Activated CD4-positive, alpha-beta memory T cell treated with anti-CD3 and anti-CD28 coated beads, Interleukin-2, amount 10 ng/mL, durations not matched to agents 7 days and 5 days (primary cell): ENCODE data around the gene LLGL2. TPM values are rescaled to one million over a fixed set of nuclear protein-coding genes. Genes with fewer than 3 reads are reported as not detected.

Experiments used
- CTCF ChIA-PET: fragments of 350-600 bp; sonication (Branson Sonifier 250); formaldehyde crosslinking; loops from one replicate; lab custom pipeline; 2021; ENCODE audit warnings: antibody characterized with exemption, inconsistent platforms; lab: Charles Lee
- POLR2A ChIA-PET: fragments of 350-600 bp; sonication (Branson Sonifier 250); formaldehyde crosslinking; loops from one replicate; lab custom pipeline; 2021; ENCODE audit warnings: antibody characterized with exemption; lab: Charles Lee
- DNase-seq: peaks from one replicate; pipeline ENCODE4 v3.0.0-alpha.2; 2020
- H3K27ac Mint-ChIP-seq: one replicate; pipeline ENCODE4 v1.8.0; 2021; ENCODE audit warnings: mild to moderate bottlenecking, mixed read lengths
- H3K27me3 Mint-ChIP-seq: one replicate; pipeline ENCODE4 v1.8.0; 2021; ENCODE audit warnings: mixed read lengths
- H3K36me3 Mint-ChIP-seq: one replicate; pipeline ENCODE4 v1.8.0; 2021; ENCODE audit warnings: low read depth, mixed read lengths
- H3K4me1 Mint-ChIP-seq: one replicate; pipeline ENCODE4 v1.8.0; 2021; ENCODE audit warnings: mixed read lengths
- H3K4me3 Mint-ChIP-seq: one replicate; pipeline ENCODE4 v1.8.0; 2021; ENCODE audit warnings: mild to moderate bottlenecking, mixed read lengths
- H3K9me3 Mint-ChIP-seq: one replicate; pipeline ENCODE4 v1.8.0; 2021; ENCODE audit warnings: mixed read lengths
- total RNA-seq, 2 experiments: library from RNA; stranded (reverse); gene quantifications; one replicate each; pipeline ENCODE4 v1.2.3, GENCODE V29; 2021

LLGL2 gene
- total RNA-seq, 2 experiments from 2014 or later: 25.9 to 27.8 TPM

DNA sequence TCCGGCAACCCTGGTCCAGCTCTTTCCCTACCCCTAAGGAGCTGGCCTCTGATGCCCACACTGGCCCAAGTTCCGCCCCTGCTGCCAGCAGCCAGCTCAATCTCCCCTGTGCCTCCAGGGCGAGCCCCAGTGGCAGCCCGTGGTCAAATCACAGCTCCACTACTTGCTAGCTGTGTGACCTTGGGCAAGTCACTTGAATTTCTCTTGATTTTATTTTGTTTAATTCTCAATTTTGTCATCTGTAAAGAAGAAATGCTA, 20.4 kb upstream of the LLGL2 start:
- H3K4me3 Mint-ChIP-seq: no peak overlapping the region
- no peaks in the 10 kb centered on the region for H3K27me3 Mint-ChIP-seq
- no peak overlapping the region for H3K27ac Mint-ChIP-seq
- no peaks in the 10 kb centered on the region for H3K4me1 Mint-ChIP-seq
- no peak for DNase-seq
- ChIA-PET CTCF (interaction anchor here (0.6 kb wide), 1 partner anchor 75 kb away, joined by 3 read pairs; no protein-coding TSS in a partner anchor), POLR2A (interaction anchor here (0.8 kb wide), 1 partner anchor 18 kb away, joined by 3 read pairs; no protein-coding TSS in a partner anchor)
- no peaks in the 10 kb centered on the region for H3K36me3 Mint-ChIP-seq
- H3K9me3 Mint-ChIP-seq: no peaks in the 10 kb centered on the region

DNA sequence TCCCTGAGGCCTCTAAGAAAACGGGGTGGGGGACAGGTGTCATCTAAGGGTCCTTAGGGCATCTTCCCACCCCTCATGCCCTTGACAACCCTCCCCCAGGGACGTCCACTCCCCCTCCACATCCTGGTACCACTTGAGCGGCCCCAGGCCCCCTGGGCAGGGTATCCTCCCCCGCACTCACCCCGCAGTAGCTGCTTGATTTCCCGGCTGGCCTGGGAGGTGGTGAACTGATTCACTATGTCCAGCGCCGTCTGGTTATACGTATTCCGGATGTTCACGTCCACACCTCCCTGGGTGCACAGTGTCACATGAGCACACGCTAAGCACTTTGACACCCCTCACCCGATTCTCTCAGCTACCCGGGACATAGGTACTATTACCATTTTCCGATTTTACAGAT, 19.9 kb upstream of the LLGL2 start:
- Mint-ChIP-seq H3K4me3 (no peak overlapping the region), H3K27me3 (no peaks in the 10 kb centered on the region), H3K4me1 (no peaks in the 10 kb centered on the region), H3K36me3 (no peaks in the 10 kb centered on the region), H3K27ac (no peak overlapping the region), H3K9me3 (no peaks in the 10 kb centered on the region)
- DNase-seq: no peak
- ChIA-PET POLR2A (no interaction called here), CTCF (no interaction called here)

DNA sequence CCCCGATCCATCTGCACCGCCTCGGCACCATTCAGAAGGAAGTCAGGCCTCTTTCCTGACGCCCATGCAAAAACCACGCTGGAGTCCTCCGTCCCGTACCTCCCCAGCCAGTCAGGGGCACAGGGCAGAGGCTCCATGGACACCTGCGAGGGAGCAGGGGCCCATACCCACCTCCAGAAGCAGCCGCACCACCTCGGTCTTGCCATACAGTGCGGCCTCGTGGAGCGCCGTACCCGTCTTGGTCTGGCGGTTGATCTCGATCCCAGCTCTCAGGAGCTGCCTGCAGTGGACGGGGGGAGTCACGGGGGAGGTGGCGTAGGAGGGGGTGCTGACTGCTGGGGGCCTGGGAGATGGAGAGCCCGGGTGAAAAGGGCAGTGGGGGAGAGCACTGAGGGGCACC, 19.4 kb upstream of the LLGL2 start:
- Mint-ChIP-seq H3K36me3 (no peaks in the 10 kb centered on the region), H3K4me3 (no peak overlapping the region), H3K4me1 (no peaks in the 10 kb centered on the region), H3K9me3 (no peaks in the 10 kb centered on the region), H3K27ac (no peak overlapping the region), H3K27me3 (no peaks in the 10 kb centered on the region)
- ChIA-PET POLR2A (no interaction called here), CTCF (no interaction called here)
- DNase-seq: no peak

DNA sequence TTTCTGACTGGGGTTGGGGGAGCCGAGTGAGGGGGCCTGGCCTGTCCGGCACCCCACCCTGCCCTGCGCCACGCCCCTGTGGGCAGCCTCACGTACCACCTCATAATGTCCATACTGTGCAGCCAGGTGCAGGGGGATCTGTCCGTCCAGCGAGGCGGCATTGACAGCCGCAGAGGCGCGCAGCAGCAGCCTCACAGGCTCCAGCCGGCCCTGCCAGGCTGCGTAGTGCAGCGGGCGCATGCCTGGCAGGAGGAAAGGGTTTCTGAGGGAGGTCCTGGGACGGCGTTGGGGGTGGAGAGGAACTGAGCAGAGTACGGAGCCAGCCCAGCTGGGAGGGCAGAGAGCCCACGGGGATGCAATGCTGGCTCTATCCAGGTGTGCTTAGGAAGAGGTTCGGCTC, 18.6 kb upstream of the LLGL2 start:
- Mint-ChIP-seq H3K9me3 (no peaks in the 10 kb centered on the region), H3K4me3 (no peak overlapping the region)

DNA sequence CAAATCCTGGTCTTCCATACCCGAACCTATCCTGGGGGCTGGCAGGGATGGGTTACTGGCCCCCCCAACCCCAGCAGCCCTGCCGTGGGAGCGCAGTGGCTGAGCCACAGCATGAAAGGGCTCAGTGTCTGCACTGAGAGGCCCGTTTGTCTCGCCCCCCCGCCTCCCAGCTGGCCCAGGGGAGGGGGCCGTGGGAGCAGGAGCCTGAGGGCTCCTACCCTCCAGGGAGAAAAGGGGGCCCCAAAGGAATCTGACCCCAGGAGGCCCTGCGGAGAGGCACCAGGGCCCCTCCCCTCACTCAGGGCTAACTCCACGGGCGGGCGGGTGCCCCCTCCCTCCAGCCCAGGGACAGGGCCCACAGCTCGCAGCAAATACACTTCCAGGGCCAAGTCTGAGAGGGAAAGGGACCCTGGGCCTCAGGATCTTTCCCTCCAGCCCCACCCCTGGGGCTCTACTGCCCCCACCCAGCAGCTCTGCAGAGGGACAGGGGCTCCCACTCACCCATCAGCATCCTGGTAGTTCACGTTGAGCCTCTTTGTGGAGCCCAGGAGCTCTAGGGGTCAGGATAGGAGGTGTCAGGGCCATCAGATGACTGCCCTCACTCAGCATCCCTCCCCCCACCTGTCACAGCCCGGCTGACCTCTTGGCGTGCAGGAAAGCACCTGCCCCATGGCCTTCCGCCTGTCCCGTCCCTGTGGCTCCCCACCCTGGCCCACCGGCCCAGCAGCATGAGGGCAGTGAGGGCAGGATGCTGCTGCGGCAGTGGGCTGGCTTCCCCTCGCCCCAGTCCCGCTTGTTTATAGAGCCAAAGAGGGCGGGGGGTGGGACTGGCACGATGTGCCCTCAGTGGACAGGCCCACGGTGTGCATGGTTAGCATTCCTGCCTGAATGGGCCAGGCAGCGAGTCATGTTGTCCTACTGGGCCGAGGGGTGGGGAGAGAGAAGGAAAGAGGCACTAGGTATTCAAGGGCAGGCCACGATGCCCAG, 17.5 kb upstream of the LLGL2 start:
- Mint-ChIP-seq H3K4me3 (no peak overlapping the region), H3K27me3 (no peaks in the 10 kb centered on the region), H3K9me3 (no peaks in the 10 kb centered on the region), H3K4me1 (no peaks in the 10 kb centered on the region), H3K27ac (no peak overlapping the region), H3K36me3 (no peaks in the 10 kb centered on the region)
- ChIA-PET POLR2A (interaction anchor here (1.4 kb wide), 1 partner anchor 10 kb away, joined by 3 read pairs; no protein-coding TSS in a partner anchor), CTCF (interaction anchor here (0.5 kb wide), 1 partner anchor 96 kb away, joined by 4 read pairs; no protein-coding TSS in a partner anchor)
- no peak for DNase-seq

More for the DNA sequence above, 18.6 kb upstream of the LLGL2 start:
- POLR2A ChIA-PET: interaction anchor here (1.4 kb wide), 1 partner anchor 9 kb away, joined by 3 read pairs; no protein-coding TSS in a partner anchor
- CTCF ChIA-PET: no interaction called here
- H3K36me3 Mint-ChIP-seq: no peaks in the 10 kb centered on the region
- DNase-seq: no peak
- no peaks in the 10 kb centered on the region for H3K27me3 Mint-ChIP-seq
- no peak overlapping the region for H3K27ac Mint-ChIP-seq
- no peaks in the 10 kb centered on the region for H3K4me1 Mint-ChIP-seq

DNA sequence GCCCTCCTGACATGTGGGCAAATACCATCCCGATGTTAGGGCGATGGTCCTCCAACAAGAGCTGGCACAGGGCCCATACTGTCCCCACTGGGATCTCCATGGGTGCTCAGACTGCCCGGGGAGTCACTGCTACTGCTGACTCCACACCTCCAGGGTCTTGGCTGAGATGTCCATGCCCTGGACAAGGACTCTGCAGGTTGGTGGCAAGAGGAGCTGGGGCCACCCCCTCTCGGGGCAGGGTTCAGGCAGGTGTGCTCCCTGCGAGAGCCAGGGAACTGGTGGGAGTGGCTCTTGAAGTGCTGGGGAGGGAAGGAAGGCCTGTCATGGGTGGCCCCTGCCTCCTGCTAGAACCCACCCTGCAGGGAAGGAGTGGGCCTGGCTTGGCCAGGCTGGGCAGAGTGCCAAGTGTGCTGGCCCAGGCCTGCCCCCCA, 16.6 kb upstream of the LLGL2 start:
- POLR2A ChIA-PET: no interaction called here
- no peaks in the 10 kb centered on the region for H3K36me3 Mint-ChIP-seq
- CTCF ChIA-PET: no interaction called here
- DNase-seq: no peak
- H3K4me1 Mint-ChIP-seq: no peaks in the 10 kb centered on the region
- H3K4me3 Mint-ChIP-seq: no peak overlapping the region
- H3K9me3 Mint-ChIP-seq: no peaks in the 10 kb centered on the region
- H3K27ac Mint-ChIP-seq: no peak overlapping the region
- H3K27me3 Mint-ChIP-seq: peaks cover 2% of the 10 kb centered on the region

DNA sequence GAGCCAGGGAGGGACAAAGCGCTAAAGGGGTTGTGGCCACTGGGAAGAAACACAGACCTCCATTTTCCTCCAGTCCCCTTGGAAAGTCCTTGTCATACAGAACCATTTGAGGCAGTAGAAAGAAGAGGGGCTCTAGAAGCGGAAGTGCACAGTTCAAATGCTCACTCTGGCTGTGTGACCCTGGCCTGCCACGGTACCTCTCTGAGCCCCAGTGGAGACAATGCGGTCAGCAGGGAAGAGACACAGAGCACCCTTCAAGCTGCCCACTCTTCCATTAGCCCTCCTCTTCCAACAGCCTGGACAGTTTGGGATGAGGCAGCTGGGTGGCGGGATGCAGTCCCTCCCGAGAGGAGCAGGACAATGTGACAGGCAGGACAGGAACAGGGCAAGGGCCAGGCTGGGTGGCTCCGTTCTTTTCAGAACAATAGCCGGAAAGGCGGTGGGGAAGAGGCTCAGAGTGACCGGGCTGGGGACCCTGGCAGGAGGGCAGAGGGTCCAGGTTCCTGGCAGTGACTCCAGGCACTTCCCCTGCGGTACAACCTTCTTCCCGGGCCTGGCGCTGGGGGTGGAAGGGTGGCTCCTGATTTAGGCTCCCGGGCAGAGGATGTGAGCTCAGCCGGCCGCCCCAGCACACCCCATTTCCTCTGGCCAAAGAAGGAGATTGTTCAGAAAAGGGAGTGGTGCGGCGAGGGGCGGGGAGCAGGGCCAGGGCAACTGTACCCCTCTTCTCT, 15.8 kb upstream of the LLGL2 start:
- Mint-ChIP-seq H3K4me1 (peaks cover 2% of the 10 kb centered on the region), H3K27ac (no peak overlapping the region), H3K4me3 (no peak overlapping the region), H3K36me3 (no peaks in the 10 kb centered on the region), H3K9me3 (no peaks in the 10 kb centered on the region), H3K27me3 (peaks cover 3% of the 10 kb centered on the region)
- DNase-seq: no peak
- ChIA-PET POLR2A (no interaction called here), CTCF (no interaction called here)

DNA sequence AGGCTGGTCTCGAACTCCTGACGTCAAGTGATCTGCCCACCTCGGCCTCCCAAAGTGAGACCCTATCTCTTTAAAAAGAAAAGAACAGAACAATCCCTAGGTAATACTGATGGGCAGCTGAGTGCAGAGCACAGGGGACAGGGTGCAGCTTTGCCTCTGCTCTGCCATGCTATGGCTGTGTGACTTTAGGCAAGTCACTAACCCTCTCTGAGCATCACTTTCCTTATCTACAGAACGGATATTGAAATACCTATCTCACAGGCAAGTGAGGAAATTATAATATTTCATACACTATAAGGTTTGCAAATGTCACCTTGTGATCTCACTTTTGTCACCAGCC, 14.3 kb upstream of the LLGL2 start:
- peaks cover 2% of the 10 kb centered on the region for H3K4me1 Mint-ChIP-seq
- no peak overlapping the region for H3K4me3 Mint-ChIP-seq
- ChIA-PET CTCF (no interaction called here), POLR2A (interaction anchor here (1.2 kb wide), 1 partner anchor 55 kb away, joined by 3 read pairs; the partner anchor contains the start of gene TMEM94)
- H3K27ac Mint-ChIP-seq: no peak overlapping the region
- H3K36me3 Mint-ChIP-seq: no peaks in the 10 kb centered on the region
- no peaks in the 10 kb centered on the region for H3K9me3 Mint-ChIP-seq
- H3K27me3 Mint-ChIP-seq: peaks cover 3% of the 10 kb centered on the region
- DNase-seq: no peak

DNA sequence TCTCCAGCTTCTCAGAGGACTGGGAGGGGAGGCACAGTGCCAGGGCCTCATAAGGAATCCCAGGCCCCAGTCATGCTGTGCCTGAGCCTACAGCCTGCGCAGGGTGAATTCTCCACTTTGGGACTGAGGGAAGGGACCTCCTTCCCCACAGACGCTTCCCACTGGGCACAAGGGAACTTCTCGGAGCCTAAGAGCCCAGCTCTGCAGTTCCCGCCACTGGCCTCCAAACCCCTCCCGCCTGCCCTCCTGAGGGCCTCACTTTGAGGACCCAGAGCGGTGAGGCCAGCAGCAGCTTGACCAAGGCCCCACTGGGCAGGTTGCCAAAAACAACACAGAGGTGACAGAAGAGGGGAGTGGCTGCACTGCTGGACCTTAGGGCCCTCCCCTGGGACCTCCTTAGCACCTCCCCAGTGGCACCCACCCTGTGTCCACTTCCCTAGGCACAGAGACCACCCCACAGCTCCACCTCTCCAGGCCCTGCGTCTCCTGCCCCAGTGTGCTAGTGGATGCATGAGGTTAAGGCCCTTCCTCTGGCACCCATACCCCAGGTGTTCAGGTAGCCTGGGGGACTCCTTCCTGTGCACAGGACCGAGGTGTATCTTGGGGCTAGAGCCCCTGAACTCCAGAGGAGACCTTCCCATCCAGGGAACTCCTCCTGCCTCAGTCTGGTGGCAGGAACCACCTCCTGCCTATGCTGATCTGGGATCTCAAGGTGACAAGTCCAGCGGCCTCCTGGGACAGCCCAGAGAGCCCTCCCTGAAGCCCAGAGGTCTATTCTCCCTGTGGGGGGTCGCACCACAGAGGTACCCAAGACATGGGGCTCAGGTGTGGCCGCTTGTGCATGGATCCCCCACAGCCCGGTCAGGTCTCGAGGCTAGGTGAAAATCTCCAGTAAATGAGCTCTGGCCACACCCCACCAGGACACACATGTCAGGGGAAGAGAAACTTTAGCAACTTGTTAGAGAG, 13.6 kb upstream of the LLGL2 start:
- Mint-ChIP-seq H3K27ac (no peak overlapping the region), H3K4me1 (peaks cover 2% of the 10 kb centered on the region), H3K9me3 (no peaks in the 10 kb centered on the region), H3K36me3 (no peaks in the 10 kb centered on the region), H3K27me3 (peaks cover 3% of the 10 kb centered on the region), H3K4me3 (no peak overlapping the region)
- DNase-seq: no peak
- ChIA-PET POLR2A (interaction anchor here (1.2 kb wide), 1 partner anchor 56 kb away, joined by 3 read pairs; the partner anchor contains the start of gene TMEM94), CTCF (interaction anchor here (0.7 kb wide), 1 partner anchor 13 kb away, joined by 3 read pairs; no protein-coding TSS in a partner anchor)

DNA sequence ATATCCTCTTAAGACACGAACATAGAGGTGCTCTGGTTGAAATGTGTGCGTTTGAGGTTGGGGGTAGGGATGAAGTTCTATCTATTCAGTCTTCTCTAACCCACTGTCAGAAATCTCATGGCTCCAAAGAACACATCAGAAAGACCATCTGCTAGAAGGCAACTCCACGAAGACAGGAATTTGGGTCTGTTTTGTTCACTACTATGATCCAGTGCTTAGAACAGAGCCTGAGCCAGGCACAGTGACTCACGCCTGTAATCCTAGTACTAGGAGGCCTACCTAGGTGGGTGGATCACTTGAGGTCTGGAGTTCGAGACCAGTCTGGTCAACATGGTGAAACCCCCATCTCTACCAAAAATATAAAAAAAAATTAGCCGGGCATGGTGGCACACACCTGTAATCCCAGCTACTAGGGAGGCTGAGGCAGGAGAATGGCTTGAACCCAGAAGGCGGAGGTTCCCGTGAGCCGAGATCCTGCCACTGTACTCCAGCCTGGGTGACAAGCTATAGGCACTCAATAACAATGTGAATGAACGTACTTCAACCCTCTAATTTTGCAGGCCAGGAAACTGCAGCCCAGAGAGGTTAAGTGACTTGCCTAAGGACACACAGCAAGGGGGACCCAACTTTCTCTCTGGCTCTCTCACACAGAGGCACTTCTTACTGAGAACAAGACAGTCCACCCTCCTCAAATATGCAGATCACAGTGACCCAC, 12.4 kb upstream of the LLGL2 start:
- DNase-seq: no peak
- no peaks in the 10 kb centered on the region for H3K9me3 Mint-ChIP-seq
- peak overlapping the region; percentile 21 for H3K4me3 Mint-ChIP-seq
- CTCF ChIA-PET: interaction anchor here (0.6 to 0.9 kb wide), 3 partner anchors 12 to 57 kb away, joined by 3 to 4 read pairs (median 4); partner anchors contain the start of gene TMEM94
- H3K27me3 Mint-ChIP-seq: peaks cover 3% of the 10 kb centered on the region
- POLR2A ChIA-PET: interaction anchor here (0.6 kb wide), 1 partner anchor 96 kb away, joined by 4 read pairs; no protein-coding TSS in a partner anchor
- H3K4me1 Mint-ChIP-seq: peaks cover 13% of the 10 kb centered on the region
- no peak overlapping the region for H3K27ac Mint-ChIP-seq
- H3K36me3 Mint-ChIP-seq: peaks cover 6% of the 10 kb centered on the region

DNA sequence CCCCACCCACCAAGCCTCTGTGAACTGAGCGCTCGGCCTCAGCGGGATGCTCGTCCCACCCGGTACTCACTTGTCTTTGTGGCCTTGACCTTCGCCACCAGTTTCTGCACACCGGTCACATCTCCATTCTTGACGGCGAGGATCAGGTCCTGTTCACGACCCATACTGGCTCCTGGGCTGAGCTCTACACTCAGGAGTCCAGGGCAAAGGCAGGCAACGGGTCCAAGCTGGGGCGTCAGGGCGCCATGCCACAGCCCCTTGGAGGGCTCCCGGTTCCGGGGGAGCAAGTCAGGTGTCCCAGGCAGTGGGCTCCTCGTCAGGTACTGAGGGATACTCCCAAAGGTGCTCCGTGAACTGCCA, 11.9 kb upstream of the LLGL2 start:
- POLR2A ChIA-PET: interaction anchor here (0.6 kb wide), 1 partner anchor 96 kb away, joined by 4 read pairs; no protein-coding TSS in a partner anchor
- Mint-ChIP-seq H3K4me3 (peak overlapping the region; percentile 21), H3K9me3 (no peaks in the 10 kb centered on the region), H3K36me3 (peaks cover 11% of the 10 kb centered on the region), H3K4me1 (peaks cover 19% of the 10 kb centered on the region), H3K27ac (no peak overlapping the region), H3K27me3 (peaks cover 3% of the 10 kb centered on the region)
- CTCF ChIA-PET: interaction anchor here (0.6 to 0.9 kb wide), 2 partner anchors 53 to 58 kb away, joined by 4 read pairs; partner anchors contain the start of gene TMEM94
- DNase-seq: no peak
